NCI-H524 (cell line): ENCODE measurements around the gene MCRIP2.
A peak's percentile ranks its signal among the peaks of the same experiment; 100 is the strongest.

Experiments used
- DNase-seq, 2 experiments: peaks; one replicate each; lab custom pipeline; 2025; lab: John Stamatoyannopoulos, UW

MCRIP2 gene

DNA sequence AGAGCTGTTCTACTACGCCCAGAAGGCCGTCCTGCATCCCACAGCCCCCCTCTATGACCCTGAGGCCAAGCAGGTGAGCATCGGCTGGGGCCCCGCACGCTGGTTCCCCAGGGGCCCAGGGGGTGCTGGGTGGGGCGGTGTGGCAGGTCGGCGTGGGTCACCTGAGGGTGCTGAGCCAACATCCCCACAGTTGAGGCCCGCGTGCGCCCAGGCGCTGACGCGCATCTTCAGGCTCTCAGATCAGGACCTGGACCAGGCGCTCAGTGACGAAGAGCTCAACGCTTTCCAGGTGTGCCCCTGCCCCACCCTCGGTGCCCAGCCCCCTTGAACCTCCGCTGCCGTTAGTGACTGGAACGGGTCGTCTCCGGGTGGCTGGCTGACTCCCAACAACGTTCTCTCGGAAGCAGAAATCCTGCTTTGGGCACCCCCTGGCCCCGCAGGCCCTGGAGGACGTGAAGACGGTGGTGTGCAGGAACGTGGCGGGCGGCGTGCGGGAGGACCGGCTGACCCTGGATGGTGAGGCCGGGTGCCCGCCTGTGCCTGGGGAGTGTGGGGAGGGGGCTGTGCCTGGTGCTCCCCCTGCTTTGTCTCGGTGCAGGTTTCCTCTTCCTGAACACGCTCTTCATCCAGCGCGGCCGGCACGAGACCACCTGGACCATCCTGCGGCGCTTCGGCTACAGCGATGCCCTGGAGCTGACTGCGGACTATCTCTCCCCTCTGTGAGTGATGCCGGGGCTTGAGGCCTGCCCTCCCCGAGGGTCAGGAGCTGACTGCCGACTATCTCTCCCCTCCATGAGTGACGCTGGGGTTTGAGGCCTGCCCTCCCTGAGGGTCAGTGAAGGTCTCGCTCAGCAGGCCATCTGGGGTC, 29.1 kb downstream of the MCRIP2 start:
- DNase-seq = no peak

DNA sequence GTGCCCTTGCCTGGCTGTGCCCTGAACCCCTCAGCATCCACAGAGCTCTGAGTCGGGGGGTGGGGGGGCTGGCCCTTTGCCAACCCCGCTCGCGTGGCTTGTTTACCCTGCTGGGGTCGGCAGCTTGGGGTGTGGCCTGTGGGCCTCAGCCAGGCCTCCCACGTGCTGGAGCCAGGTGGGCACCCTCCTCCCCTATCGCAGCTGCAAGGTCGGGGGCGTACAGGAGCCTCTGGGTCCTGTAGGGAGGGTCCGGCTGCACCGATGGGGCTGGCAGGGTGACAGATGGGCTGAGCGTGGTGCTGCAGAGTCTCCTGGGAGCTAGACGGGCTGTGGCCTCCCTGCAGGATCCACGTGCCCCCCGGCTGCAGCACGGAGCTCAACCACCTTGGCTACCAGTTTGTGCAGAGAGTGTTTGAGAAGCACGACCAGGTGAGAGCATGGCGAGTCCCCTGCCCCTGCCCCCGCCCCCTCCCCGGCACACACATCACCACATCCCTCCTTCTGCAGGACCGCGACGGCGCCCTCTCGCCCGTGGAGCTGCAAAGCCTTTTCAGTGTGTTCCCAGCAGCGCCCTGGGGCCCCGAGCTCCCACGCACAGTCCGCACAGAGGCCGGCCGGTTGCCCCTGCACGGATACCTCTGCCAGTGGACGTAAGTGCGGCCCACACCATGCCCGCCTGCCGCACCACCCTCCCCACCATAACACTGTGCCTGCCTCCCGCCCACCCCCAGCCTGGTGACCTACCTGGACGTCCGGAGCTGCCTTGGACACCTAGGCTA, 29.9 kb downstream of the MCRIP2 start:
- DNase-seq = peak in 1 of 2 experiments; percentile 34

DNA sequence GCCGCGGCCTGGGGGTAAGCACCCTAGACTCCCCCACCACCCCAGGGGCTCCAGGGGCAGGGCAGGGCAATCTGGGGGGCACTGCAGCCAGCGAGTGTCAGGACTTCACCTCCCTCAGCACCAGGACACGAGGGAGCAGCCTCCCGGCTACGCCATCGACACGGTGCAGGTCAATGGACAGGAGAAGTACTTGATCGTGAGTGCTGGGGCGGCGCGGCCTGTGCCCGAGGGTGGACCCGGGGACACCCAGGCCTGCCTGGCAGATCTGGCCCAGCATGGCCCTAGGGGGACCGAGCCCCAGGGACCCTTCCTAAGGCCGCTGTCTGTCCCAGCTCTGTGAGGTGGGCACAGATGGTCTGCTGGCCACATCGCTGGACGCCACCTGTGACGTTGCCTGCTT, 30.7 kb downstream of the MCRIP2 start:
- no peak for DNase-seq

DNA sequence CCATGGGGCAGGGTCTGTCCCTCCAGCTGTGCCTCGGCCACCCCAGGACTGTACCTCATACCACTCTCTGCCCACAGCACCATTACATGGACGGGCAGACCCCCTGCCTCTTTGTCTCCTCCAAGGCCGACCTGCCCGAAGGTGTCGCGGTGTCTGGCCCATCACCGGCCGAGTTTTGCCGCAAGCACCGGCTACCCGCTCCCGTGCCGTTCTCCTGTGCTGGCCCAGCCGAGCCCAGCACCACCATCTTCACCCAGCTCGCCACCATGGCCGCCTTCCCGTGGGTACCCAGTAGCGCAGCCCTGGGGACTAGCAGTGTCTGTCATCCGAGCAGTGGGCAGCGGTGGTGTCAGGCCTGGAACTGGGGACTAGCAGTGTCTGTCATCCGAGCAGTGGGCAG, 31.2 kb downstream of the MCRIP2 start:
- DNase-seq = no peak

DNA sequence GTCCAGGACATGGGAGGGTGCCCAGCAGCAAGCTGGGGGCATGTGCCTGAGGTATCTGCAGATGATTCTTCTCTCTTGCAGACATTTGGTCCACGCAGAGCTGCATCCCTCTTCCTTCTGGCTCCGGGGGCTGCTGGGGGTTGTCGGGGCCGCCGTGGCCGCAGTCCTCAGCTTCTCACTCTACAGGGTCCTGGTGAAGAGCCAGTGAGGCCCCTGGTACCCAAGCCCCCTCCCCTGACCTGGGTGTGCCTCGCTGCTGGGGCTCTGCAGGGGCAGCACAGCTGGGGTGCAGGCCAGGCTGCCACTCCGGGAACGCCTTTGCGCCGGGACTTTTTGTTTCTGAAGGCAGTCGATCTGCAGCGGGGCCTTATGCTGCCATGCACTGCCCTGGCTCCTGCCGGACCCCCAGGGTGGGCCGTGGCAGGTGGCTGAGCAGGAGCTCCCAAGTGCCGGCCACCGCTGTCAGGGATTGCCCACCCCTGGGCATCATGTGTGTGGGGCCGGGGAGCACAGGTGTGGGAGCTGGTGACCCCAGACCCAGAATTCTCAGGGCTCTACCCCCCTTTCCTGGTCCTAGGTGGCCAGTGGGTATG, 31.9 kb downstream of the MCRIP2 start:
- DNase-seq = no peak

DNA sequence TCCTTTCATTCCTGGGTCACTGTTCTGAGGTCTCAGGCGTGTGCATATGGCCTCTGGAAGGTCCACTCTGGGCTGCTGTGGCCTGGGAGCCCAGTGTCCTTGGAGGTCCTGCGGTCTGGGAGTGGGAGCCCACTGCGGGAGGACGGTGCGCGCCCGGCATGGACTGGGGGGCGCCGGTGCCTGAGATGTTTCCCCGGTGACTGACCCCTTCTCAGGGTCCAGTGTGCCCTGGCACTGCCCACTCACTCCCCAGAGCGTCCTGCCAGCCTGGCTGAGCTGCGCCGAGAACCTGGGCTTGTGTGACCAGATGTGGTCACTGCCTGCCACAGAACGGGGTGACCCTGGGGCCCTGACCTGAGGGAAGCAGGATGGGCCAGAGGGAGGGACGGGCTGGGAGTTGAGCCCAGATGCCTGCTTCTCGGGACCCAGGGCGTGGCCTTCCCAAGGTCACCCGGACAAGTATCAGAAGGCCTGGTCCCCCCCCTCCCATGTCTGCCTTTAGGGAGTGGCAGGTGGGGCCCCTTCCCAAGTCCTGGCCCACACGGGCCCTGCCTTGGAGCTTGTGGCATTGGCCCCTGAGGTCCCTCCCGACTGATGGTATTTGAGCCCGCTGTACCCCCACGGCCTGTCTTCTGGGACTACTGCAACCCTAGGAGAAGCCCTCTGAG, 32.7 kb downstream of the MCRIP2 start:
- no peak for DNase-seq

DNA sequence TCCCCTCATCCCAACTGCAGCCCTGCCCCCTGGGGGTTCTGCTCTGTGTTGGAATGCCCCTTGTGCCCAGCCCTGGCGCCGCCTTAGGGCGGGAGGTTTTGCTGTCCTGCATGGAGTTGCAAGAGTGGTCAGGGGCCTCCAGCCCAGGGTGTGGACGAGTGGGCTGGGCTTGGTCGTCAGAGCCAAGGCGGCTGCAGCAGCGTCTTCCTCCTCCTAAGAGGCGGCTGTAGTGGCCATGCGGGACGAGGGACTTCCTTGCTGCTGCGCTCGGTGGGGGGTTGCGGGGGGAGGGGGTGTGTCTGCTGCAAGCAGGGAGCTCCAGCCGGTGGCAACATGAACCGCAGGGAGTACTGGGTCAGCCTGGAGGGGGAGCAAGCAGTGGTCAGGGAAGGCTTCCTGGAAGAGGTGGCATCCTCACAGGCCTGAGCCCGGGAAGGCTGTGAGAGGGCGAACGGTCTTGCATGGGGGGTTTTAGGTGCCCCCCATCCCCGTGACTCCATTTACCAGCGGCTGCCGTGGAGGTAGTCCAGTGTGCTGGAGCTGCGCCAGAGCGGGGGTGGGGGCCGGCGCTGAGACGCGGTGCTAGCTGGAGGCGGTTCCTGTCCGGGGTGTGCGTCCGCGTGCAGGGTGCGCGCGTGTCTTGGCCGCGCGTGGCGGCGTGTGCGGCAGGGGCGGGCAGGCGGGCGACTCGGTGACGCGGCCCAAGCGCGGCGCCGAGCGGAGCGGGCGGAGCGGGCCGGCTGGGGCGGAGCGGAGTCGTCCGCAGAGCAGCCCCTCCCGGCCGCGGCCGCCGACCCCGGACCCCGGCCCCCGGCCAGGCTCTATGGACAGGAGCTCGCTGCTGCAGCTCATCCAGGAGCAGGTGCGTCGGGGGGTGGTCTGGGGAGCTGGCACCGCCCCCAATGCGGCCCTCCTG, 33.6 kb downstream of the MCRIP2 start, which contains the start of gene RHBDL1:
RHBDL1 (plus strand) TSS at position 704 of the 916 bp plus-strand sequence; CDS start at position 824, 120 bp downstream.
- peak in 1 of 2 experiments; percentile 50 for DNase-seq

DNA sequence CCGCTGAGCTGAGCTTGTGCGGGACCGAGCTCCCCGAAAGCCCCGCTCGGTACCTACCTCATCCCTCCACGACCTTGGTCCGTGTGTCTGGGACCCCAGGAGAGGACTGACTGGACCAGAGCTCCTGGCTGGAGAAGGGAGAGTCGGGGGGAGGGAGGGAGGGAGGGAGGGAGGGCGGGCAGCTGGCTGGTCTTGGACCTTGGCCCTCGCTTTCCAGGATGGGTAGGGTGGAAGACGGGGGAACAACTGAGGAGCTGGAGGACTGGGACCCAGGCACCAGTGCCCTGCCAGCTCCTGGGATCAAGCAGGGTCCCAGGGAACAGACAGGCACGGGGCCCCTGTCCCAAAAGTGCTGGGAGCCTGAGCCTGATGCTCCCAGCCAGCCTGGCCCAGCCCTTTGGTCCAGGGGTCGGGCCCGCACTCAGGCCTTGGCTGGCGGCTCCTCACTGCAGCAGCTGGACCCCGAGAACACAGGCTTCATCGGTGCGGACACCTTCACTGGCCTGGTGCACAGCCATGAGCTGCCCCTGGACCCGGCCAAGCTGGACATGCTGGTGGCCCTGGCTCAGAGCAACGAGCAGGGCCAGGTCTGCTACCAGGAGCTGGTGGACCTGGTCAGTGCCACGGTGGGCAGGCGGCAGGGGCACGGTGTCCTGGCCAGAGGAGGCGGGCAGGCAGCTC, 34.4 kb downstream of the MCRIP2 start:
- DNase-seq = no peak

DNA sequence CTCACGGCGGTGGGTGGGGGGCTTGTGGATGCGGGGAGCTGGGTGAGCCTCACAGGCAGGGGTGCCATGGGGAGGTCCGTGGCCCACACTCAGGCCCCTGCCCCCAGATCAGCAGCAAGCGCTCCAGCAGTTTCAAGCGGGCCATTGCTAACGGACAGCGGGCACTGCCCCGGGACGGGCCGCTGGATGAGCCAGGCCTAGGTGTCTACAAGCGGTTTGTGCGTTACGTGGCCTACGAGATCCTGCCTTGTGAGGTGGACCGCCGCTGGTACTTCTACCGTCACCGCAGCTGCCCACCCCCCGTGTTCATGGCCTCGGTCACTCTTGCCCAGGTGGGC, 34.9 kb downstream of the MCRIP2 start:
- no peak for DNase-seq

DNA sequence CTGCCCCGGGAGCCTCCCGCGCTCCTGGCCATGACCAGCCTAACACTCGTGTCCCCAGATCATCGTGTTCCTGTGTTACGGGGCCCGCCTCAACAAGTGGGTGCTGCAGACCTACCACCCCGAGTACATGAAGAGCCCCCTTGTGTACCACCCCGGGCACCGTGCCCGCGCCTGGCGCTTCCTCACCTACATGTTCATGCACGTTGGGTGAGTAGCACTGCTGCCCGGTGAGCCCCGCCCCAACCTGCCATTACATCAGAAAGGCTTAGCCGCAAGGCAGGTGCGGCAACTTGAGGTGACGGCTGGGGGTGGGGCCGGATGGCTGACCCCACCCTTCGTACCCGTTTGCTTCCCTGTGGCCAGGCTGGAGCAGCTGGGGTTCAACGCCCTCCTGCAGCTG, 35.3 kb downstream of the MCRIP2 start:
- DNase-seq = no peak

DNA sequence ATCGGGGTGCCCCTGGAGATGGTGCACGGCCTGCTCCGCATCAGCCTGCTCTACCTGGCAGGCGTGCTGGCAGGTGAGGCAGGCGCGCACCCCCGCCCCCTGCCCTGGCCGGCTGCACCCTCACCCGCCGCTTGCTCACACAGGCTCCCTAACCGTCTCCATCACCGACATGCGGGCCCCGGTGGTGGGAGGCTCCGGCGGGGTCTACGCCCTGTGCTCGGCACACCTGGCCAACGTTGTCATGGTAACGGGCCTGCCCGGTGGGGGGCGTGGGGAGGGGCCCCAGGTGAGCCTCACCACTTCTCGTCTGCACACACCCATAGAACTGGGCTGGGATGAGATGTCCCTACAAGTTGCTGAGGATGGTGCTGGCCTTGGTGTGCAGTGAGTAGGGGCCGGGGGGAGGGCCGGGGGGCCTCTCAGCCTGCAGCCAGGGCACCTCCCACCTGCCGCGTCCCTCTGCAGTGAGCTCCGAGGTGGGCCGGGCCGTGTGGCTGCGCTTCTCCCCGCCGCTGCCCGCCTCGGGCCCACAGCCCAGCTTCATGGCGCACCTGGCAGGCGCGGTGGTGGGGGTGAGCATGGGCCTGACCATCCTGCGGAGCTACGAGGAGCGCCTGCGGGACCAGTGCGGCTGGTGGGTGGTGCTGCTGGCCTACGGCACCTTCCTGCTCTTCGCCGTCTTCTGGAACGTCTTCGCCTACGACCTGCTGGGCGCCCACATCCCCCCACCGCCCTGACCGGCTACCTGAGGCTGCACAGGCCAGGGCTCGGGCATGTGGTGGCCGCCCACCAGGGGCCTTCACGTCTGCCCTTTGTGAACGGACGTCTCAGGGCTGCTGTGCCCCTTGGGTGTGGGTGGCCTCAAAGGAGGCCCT, 35.9 kb downstream of the MCRIP2 start:
- DNase-seq = no peak

DNA sequence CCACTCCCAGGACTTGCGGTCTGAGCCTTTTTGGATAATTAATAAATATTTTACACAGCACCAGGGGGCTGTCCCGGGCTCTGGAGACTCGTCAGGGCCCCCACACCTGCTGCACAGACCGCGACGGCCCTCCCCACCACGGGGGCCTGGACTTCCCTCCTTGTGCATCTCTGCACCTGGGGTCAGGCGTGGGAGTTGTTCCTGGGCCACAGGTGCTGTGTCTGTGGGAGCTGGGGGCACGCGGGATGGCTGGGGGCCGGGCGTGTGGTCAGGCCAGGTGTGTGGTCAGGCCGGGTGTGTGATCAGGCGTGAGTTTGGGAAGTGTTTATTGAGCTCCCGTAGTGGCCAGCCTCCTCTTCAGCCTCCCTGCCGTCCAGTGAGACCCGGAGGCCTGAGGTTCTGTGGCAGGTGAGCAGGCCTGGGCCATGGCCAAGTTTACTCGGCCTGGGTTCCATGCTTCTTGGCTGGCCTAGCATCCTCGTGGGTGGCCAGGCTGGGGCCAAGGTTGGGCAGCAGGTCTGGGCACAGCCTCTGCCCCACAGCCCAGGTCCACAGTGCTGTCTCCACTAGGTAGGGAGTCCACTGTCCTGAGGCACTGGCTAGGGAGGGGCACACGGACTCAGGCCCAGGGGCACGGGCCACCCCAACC, 36.7 kb downstream of the MCRIP2 start:
- no peak for DNase-seq

DNA sequence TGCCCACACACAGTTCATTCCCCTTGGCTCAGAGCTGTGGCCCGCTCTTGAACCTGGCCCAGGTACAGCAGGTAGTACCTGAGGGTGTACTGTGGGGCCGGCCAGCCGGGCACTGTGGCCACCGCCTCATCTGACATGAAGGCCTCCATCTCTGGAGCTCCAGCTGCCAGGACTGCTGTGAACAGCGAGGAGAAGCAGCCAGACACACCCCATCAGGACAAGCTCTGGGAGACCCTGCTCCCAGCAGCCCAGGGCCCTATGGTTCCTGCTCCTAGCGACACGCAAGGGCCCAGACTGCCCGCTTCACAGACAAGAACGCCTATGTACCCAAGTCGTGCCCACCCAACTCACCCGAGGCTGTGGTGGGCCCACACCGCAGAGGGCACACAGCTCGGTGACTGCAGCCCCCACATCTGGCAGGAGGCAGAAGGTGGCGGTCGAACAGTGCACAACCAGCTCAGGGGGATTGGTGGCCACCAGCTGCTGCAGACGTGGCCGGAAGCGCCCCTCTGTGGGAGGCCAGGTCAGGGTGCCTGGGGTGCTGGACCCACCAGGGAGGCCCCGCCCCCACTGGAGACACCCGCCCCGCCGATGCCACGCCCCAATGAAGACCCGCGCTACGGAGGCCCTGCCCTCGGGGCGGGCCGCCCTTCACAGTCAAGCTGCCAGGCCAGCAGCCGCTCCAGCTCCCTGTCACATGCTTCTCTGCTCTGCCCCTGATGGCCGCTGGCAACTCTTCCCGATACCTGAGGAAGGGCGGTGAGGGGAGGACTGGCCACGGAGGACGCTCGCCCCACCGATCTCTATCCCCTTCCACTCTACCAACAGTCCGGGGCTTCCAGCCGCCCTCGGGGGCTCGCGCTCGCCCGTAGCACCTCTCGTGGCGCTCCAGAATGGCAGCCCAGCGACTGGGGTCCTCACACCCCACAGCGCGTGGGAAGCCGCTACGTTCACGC, 37.5 kb downstream of the MCRIP2 start:
- DNase-seq = peak; percentile 70 to 82

DNA sequence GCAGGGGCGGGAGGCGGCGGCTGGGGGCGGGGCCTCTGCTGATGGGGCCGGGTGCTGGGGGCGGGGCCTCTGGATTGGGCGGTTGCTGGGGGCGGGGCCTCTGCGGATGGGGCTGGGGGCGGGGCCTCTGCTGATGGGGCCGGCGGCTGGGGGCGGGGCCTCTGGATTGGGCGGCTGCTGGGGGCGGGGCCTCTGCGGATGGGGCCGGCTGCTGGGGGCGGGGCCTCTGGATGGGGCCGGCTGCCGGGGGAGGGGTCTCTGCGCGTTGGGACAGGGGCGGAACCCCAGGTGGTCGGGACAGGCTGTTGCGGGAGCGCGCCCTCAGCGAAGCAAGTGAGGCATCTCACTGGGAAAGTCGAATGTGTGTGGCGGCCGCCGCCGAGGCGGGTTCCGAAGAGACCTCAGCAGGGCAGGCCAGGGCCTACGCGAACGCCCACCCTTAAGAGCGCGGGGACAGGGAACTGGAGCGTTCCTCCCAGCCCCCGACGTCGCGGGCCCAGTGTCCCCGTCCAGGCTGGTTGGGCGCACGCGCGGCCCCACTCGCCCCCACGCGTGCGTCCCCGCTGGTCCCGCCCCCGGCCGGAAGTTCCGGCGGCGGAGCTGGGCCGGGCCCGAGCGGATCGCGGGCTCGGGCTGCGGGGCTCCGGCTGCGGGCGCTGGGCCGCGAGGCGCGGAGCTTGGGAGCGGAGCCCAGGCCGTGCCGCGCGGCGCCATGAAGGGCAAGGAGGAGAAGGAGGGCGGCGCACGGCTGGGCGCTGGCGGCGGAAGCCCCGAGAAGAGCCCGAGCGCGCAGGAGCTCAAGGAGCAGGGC, 38.4 kb downstream of the MCRIP2 start, which contains the start of gene STUB1:
STUB1 (plus strand) TSS at position 597 of the 811 bp plus-strand sequence; CDS start at position 713, 116 bp downstream.
- peak; percentile 89 to 93 for DNase-seq

DNA sequence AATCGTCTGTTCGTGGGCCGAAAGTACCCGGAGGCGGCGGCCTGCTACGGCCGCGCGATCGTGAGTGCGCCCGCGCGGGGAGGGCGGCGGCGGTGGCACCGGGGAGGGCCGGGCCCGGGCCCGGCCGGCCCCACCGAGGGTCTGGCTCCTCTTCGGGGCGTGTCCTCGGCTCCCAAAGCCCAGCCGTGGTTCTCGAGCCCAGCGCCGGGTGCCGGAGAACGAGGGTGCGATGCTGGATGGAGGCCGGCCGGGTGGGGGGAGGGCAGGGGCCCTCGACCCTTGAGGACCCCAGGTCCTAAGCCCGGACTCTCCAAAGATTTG, 39.0 kb downstream of the MCRIP2 start:
- DNase-seq = no peak

DNA sequence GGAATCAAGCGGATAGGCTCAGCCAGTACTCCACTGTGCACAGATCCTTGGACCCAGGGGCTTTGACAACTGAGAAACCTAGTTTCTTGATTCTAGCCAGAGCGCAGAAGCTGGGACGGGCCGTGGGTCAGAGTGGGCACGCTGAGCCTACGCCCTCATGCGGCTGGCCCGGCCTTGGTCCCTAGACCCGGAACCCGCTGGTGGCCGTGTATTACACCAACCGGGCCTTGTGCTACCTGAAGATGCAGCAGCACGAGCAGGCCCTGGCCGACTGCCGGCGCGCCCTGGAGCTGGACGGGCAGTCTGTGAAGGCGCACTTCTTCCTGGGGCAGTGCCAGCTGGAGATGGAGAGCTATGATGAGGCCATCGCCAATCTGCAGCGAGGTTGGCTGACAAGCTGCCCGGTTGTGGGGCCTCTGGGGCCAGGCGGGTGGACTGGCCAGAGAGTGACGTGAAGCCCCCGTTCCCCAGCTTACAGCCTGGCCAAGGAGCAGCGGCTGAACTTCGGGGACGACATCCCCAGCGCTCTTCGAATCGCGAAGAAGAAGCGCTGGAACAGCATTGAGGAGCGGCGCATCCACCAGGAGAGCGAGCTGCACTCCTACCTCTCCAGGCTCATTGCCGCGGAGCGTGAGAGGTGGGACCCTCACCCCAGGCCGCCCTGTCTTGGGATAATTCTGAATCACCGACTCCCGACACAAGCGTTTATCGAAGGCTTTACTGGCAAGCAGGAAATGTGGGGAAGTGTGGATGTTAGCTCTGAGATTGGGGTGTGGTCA, 39.5 kb downstream of the MCRIP2 start:
- DNase-seq = peak; percentile 21 to 48
